Activated T-cell treated with anti-CD3 and anti-CD28 coated beads, Interleukin-2, amount 50 U/mL, for 48 hours (primary cell): ENCODE data around the gene JPH4.
A peak's percentile ranks its signal among the peaks of the same experiment; 100 is the strongest.
"Not testable (repeated sequence)": the region's sequence is repeated elsewhere in the genome, so short reads cannot be mapped to it uniquely, and the experiment has no call there.

Experiments used
- DNase-seq, 2 experiments: peaks; one replicate each; pipeline ENCODE4 v3.0.0-alpha.2; 2020

JPH4 gene

DNA sequence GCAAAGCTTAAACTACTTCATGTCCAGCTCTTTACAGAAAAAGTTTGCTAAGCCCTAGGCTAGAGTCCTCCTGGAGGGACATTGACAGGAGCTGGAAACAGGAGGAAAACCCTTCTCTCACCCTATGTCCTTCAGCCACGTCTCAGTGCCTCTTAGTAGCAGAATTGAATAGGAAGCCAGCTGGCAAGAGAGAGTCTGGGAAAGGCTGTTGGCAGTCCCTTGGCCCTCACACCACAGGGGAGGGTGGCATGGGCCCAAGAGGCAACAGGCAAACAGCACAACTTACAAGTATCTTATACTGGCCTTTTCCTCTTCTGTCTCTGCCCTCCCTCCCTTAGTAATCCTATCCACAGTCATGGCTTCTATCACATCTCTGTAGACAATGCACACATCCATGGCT lies 29.9 kb upstream of the JPH4 start:
- no peak for DNase-seq

DNA sequence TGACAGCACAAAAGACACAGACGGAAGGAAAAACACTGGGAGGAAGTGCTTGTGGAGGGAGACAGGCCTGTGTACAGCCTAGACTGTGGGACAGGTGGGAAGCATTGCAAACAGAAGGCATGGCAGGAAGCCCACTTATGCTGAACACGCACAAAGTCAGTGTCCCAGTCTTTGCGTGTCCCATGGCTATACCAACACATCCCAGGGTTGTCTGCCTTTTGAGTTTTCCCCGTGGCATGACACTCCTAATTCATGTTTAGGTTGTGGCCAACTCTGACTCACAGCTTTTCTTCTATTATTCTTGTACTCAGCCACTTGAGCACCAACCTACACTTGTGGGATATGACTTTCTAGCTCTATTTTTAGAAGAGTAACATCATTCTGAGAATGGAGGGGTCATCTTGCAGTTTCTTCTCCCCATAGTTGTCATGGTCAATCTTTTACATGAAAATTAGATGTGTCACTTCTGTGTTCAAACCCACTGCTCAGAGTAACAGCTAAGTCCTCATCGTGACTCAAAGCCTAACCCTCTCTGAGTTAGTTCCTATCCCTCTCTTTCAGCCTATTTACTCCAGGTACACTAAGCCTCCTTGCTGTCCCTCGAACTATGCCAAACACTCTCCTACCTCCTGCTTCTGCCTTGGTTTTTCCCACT lies 27.5 kb upstream of the JPH4 start:
- peak; percentile 51 to 53 for DNase-seq

DNA sequence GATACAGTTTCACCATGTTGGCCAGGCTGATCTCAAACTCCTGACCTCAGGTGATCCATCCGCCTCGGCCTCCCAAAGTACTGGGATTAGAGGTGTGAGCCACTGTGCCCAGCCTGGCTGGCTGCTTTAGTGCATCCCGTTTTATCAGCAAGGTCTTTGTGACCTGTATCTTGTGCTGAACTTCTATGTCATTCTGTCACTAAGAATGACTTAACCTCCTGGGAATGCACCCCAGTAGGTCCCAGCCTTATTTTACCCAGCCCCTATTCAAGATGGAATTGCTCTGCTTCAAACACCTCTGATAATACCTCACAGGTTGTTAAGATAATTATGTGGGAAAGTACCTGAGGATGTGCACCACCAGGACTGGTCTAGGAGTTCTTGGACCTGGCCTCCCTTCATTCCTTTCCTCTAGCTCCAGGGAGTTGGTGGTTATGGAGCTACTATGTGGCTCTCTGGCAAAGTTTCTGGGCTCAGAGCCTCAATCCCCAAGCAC lies 26.1 kb upstream of the JPH4 start:
- no peak for DNase-seq

DNA sequence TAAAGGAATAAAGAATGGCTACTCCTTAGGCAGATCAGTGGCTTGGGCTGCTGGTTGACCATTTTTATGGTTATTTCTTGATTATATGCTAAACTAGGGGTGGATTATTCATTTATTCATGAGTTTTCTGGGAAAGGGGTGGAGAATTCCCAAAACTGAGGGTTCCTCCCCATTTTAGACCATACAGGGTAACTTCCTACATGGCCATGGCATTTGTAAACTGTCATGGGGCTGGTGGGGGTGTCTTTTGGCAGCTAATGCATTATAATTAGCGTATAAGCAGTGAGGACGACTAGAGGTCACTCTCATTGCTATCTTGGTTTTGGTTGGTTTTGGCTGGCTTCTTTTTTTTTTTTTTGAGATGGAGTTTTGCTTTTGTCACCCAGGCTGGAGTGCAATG lies 25.6 kb upstream of the JPH4 start:
- DNase-seq: no peak

DNA sequence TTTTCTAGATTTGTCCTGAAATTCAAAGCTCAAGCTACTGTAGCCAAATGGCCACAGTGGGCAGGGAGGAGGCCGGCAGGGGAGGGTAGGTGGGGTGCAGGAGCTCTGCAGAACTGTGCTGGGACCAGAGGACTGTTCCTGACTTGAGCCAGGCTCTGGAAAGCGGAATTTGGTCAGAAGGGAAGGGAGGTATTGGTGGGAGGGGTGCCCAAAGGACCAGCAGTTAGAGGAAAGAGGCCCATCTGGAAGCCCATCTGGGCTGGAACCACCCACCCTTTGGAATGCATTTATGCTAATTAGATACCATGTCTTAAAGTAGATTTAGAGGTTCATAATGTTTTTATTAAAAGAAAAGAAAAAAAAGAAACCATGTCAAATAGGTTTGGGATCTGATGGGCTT lies 24.5 kb upstream of the JPH4 start:
- no peak for DNase-seq

DNA sequence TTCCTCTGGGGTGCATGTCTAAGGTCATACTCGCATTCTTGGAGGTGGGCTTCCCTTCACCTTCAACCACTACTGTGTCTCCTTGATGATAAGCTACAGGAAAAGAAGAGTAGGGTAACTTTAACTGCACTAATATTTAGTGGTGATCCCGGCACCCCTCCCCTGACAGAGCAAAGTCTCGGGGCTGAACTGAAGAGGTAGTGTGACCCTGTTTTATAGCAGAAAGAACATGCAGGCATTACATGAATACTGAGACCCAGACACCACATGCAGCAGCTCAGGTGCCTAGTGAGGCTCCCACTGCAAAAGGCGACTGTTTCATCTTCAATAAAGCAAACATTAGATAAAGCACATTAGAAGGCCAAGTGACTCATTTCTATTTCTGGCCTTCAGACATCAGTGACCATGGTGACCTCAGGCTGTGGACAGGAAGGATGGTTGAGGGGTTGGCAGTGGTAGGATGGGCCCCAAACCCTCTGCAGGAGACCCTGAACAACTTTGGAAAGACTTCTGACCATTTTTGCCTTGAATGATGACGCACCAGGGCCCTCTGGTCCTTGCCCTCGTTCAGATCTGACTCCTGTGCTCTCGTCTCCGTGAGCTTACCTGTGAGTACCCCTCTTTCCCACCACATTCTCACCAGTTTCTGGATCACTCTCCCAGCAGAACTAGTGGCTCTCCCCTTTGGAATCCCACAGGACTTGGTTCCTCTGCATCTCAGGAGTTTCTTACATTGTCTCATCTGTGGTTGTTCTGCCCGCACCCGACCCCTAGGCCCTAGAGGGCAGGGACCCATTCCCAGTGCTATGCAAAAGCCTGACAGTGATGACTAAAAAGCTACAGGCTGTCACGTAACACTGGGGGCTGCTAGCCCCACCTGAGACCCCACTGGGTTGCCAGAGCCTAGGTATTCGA lies 23.8 kb upstream of the JPH4 start:
- DNase-seq: no peak

DNA sequence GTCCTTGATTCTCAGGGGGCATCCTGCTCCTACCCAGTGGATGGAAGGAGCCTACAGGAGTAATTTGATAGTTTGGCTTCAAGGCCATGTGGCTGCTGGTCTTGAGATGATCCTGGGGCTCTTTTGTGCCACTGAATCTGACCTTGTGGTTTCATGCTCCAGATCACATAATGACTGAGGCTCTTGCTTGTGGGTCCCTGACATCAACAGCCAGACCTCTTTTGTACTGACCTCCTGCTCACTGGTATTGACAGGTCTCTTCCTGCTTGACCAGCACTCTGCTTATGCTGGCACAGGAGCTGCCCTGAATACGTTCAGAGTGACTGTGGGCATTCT lies 23.2 kb upstream of the JPH4 start:
- no peak for DNase-seq

DNA sequence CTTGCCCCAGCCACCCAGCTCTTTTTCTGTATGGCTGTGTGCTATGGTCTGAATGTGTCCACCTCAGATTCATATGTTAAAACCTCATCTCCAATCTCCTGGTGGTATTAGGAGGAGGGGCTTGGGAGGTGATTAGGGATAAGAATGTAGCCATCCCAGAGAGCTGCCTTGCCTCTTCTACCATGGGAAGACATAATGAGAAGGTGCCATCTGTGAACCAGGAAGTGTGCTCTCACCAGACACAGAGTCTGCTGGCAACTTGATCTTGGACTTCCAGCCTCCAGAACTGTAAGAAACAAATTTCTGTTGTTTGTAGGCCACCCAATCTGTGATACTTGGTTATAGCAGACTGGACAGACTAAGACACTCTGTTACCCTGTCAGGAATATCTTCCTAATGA lies 22.8 kb upstream of the JPH4 start:
- no peak for DNase-seq

DNA sequence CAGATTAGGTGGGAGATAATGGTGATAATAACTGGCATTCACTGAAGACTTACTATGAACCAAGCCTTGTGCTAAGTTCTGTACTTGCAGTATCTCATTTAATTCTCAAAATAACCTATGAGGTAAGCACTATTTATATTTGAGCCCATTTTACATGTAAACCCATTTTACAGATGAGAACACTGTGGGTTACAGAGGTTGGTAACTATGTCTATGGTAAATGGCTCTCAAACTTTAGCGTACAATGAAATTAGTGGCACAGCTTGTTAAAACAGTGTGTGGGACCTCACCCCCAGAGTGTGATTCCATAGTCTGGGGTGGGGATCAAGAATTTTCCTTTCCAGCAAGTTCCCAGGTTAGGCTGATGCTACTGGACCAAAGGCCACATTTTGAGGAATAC lies 22.2 kb upstream of the JPH4 start:
- DNase-seq: no peak

DNA sequence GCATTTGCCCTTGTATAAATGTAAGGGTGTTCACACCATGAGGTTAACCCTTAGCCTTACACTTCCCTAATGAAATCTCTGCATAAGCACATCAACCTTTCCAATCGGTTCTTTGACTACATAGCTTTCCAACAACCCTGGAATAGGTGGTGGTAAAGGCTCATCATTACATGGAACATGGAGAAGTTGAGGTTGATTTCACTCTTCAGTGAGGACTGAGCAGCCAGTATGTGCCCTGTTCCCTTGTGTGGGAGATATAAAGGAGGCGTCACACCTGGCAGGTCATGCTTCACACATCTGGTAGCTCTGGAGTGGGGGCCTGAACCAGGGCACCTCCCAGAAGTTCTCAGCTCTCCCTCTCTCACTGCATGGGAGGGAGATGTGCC lies 21.7 kb upstream of the JPH4 start:
- no peak for DNase-seq

DNA sequence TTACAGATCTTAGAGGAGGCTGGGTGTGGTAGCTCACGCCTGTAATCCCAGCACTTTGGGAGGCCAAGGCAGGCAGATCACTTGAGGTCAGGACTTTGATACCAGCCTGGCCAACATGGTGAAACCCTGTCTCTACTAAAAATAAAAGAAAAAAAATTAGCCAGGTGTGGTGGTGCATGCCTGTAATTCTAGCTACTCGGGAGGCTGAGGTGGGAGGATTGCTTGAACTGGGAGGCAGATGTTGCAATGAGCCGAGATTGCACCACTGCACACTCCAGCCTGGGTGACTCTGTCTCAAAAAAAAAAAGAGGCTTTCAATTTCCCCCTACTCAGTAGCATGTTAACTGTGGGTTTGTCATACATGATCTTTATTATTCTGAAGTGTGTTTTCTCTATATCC lies 15.6 kb upstream of the JPH4 start:
- DNase-seq: not testable (repeated sequence)

DNA sequence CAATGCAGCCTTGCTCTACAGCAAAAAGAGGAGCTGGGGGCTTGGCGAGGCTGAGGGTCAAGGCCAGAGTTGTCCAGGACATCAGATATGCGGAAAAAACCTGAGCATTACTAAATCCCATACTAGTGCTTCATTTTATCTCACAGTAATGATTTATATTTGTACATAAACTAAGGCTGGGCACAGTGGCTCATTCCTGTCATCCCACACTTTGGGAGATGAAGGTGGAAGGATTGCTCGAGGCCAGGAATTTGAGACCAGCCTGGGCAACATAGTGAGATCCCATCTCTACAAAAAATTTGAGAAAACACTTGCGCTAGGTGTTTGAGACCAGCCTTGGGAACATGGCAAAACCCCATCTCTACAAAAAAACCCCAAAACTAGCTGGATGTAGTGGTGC lies 11.6 kb upstream of the JPH4 start:
- no peak for DNase-seq

DNA sequence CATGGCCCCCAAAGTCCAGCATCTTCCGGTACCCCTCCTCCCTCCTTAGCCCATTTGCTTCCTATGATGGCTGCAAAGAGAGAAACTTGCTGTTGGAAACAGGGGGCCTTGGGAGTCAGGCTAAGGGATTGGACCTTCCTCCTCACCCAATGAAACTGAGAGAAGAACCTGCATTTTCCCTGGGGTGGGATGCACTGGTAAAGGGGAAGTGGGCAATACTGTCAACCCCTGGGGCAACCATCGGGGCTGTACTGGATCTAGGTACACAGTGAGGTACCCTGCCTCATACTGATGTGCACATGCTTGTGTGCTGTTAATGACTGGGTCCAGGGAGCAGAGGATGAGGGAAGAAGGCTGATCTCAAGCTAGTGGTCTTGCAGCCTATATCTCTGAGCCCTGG lies 11.0 kb upstream of the JPH4 start:
- no peak for DNase-seq

DNA sequence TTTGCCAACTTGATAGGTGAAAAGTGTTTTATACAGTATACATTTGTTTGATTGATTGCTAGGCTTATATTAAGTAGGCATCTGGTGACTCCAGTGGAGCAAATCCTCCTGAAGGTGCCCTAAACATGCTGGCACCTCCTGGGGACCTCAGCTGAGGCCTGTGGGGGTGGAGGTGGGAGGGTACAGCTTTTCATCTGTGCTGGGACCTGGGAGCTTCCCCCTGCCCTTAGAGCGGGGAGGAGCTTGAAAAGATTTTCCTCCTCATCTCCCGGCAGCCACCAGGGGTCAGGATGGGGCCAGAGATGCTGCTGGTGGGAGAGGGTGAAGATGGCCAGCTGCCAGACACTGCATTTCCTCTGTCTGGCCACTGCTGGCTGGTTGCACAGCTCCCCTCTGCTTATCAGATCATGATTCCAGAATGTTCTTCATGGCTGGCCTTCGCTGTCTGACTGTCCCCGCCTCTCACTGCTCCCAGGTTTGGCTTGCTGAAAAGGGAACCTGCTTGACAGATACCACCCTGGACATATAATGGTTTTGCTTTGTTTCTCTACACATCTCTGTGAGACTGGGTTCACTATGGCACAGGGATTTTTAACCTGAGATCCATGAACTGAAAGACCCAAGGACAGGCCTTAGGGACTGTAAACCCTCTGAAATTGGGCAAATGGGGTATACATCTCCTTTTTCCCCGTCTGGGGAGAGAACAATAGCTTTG lies 10.5 kb upstream of the JPH4 start:
- peak; percentile 91 for DNase-seq

DNA sequence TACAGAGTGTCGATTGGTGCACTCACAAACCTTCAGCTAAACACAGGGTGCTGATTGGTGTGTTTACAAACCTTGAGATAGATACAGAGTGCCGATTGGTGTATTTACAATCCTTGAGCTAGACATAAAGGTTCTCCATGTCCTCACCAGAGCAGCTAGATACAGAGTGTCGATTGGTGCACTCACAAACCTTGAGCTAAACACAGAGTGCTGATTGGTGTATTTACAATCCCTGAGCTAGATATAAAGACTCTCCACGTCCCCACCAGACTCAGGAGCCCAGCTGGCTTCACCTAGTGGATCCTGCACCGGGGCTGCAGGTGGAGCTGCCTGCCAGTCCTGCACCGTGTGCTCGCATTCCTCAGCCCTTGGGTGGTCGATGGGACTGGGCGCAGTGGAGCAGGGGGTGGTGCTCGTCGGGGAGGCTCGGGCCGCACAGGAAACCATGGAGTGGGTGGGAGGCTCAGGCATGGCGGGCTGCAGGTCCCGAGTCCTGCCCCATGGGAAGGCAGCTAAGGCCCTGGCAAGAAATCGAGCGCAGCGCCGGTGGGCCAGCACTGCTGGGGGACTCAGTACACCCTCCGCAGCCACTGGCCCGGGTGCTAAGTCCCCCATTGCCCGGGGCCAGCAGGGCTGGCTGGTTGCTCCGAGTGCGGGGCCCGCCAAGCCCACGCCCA lies 6.1 kb upstream of the JPH4 start:
- DNase-seq: not testable (repeated sequence)

DNA sequence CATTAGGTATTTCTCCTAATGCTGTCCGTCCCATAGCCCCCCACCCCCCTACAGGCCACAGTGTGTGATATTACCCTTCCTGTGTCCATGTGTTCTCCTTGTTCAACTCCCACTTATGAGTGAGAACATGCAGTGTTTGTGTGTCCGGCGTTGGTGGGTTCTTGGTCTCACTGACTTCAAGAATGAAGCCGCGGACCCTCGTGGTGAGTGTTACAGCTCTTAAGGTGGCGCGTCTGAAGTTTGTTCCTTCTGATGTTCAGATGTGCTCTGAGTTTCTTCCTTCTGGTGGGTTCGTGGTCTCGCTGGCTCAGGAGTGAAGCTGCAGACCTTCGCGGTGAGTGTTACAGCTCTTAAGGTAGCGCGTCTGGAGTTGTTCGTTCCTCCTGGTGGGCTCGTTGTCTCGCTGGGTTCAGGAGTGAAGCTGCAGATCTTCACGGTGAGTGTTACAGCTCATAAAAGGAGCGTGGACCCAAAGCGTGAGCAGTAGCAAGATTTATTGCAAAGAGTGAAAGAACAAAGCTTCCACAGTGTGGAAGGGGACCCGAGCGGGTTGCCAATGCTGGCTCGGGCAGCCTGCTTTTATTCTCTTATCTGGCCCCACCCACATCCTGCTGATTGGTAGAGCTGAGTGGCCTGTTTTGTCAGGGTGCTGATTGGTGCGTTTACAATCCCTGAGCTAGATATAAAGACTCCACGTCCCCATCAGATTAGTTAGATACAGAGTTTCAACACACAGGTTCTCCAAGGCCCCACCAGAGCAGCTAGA lies 5.4 kb upstream of the JPH4 start:
- not testable (repeated sequence) for DNase-seq

DNA sequence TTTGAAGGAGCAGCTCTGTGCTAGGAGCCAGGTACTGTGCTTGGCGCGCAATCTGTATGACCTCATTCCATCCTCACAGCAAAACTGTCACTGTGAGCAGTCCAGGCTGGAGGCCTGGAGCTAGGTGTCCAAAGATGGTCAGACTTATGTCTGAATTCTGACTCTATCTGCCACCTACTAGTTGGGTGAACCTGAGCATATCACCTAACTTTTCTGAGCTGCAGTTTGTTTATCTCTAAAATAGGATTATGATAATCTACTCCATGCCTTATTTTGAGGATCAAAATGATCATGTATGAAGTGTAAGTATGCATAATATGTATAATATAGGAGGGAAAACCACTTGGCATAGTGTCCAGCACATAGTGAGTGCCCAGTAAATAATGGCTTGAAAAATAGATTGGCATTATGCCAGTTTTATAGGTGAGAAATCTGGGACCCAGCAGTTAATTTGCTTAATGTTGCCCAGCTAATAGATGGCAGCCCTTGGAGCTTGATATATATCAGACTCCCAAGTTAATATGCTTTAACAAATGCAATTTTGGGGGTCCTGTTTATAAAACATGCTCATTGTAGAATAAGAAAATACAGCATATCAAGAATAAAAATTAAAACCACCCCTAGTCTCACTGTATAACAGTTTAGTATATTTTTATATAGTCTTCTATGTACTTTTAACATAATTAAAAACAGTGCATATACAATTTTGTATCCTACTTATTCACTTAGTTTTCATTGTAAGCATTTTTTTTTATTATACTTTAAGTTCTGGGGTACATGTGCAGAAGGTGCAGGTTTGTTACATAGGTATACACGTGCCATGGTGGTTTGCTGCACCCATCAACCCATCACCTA lies 4.5 kb upstream of the JPH4 start:
- no peak for DNase-seq

DNA sequence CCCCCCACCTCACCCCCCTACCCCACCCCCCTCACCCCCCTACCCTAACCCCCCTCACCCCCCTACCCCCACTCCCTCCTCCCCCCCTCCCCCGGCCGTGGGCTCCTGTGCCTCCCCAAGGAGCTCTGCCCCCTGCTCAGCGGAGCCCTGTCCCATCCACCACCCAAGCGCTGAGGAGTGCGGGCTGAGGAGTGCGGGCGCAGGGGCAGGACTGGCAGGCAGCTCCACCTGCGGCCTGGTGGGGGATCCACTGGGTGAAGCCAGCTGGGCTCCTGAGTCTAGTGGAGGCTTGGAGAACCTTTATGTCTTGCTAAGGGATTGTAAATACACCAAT lies 2.3 kb upstream of the JPH4 start:
- no peak for DNase-seq

DNA sequence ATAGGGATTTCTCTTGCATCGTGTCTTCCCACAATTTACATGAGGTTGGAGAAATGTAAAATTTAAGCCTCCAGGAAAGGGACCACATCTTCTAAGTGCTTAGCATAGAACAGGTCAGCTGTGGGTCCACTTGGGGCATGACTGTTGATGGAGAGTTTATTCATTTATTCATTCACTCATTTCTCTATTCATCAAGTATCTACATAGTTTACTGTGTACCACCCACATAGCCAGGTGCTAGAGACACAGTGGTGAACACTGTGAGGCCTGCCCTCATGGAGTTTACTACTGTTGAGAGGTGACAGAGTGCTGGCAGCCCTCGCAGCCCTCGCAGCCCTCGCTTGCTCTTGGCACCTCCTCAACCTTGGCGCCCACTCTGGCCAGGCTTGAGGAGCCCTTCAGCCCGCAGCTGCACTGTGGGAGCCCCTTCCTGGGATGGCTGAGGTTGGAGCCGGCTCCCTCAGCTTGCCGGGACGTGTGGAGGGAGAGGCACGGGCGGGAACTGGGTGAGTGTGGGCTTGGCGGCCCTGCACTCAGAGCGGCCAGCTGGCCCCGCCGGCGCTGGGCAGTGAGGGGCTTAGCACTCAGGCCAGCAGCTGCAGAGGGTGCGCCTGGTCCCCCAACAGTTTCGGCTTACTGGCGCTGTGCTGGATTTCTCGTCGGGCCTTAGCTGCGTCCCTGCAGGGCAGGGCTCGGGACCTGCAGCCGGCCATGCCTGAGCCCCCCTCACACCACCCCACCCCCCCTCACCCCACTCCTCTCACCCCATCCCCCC lies 1.7 kb upstream of the JPH4 start:
- no peak for DNase-seq

DNA sequence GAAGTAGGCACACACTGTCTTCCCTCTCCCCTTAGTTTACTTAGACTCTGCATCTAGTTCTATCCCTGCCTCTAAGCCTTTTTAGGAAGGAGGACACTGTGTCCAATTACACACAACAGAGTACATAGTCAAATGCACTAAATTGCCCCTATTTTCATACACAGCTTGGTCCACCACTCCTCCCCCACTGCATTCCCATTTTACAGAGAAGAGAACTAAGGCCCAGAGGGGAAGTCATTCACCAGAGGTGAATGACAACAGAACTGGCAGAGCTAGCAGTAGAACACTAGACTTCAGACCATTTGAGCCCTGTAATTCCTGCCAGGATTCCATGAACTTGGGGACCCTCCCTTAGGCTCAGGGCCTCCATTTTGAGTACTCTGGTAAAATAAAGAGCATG lies 1.1 kb upstream of the JPH4 start:
- no peak for DNase-seq

DNA sequence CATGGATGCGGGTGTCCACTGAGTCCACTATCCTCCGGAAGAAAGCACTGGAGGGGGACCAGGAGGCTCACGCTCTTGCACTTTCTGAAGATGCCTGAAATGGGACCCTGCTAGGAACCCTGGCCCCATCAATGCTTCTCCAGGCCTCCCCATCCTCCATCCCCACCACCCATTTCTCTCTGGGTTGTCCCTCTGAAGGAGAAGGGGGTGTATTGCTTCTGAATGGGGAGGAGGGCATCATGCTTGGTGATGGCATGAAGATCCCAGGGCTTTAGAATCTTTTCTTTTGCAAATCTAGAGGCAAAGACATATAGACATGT lies 681 bp upstream of the JPH4 start:
- DNase-seq: no peak
